HG02884 (cell line): ENCODE data around the gene LASP1.
"Not testable (repeated sequence)": the region's sequence is repeated elsewhere in the genome, so short reads cannot be mapped to it uniquely, and the experiment has no call there.

ENCODE experiments used
- ATAC-seq: cut with Tn5 transposase; IDR thresholded peaks from one replicate; pipeline ENCODE4 v1.9.1; 2021; ENCODE audit warnings: mild to moderate bottlenecking, moderate library complexity; ENCODE audit not compliant: unreplicated experiment

LASP1 gene

GRCh38 chr17:38922538-38923297, 52.9 kb downstream of the LASP1 start:
- no peak for ATAC-seq

- no peak for ATAC-seq
Observed at GRCh38 chr17:38925263-38925995, 55.6 kb downstream of the LASP1 start, which contains the start of gene LASP1NB. Gene LASP1NB, plus strand, starts transcription at chr17:38925614.

- ATAC-seq: no peak
Observed at GRCh38 chr17:38926293-38927070, 56.6 kb downstream of the LASP1 start.

- not testable (repeated sequence) for ATAC-seq
Observed at GRCh38 chr17:38930782-38931181, 60.9 kb downstream of the LASP1 start.

GRCh38 chr17:38933962-38934361, 64.1 kb downstream of the LASP1 start:
- not testable (repeated sequence) for ATAC-seq

- no peak for ATAC-seq
Observed at GRCh38 chr17:38939987-38940386, 70.1 kb downstream of the LASP1 start.

- ATAC-seq: no peak
Observed at GRCh38 chr17:38940404-38940803, 70.5 kb downstream of the LASP1 start.

- no peak for ATAC-seq
Observed at GRCh38 chr17:38942696-38943334, 73.0 kb downstream of the LASP1 start.

- ATAC-seq: no peak
Observed at GRCh38 chr17:38943607-38944006, 73.7 kb downstream of the LASP1 start.

GRCh38 chr17:38947189-38947588, 77.3 kb downstream of the LASP1 start:
- ATAC-seq: no peak

GRCh38 chr17:38953800-38954199, 83.9 kb downstream of the LASP1 start:
- not testable (repeated sequence) for ATAC-seq

GRCh38 chr17:38958326-38958725, 88.5 kb downstream of the LASP1 start:
- no peak for ATAC-seq

- no peak for ATAC-seq
Observed at GRCh38 chr17:38958756-38959155, 88.9 kb downstream of the LASP1 start.

- no peak for ATAC-seq
Observed at GRCh38 chr17:38959508-38959907, 89.7 kb downstream of the LASP1 start.

GRCh38 chr17:38960402-38960801, 90.5 kb downstream of the LASP1 start:
- ATAC-seq: no peak

GRCh38 chr17:38961413-38961812, 91.6 kb downstream of the LASP1 start:
- ATAC-seq: no peak

GRCh38 chr17:38967290-38967738, 97.5 kb downstream of the LASP1 start, which contains the start of gene FBXO47:
Gene FBXO47, minus strand, starts transcription at chr17:38967403. Its CDS starts 4,378 bp downstream, at chr17:38963025.
- ATAC-seq: no peak

- no peak for ATAC-seq
Observed at GRCh38 chr17:38969281-38969680, 99.4 kb downstream of the LASP1 start.

- ATAC-seq: no peak
Observed at GRCh38 chr17:38970128-38970527, 100.3 kb downstream of the LASP1 start.

- no peak for ATAC-seq
Observed at GRCh38 chr17:38970804-38971203, 100.9 kb downstream of the LASP1 start.
